ENCODE data around the gene AMTN.
"Not testable (repeated sequence)": the region's sequence is repeated elsewhere in the genome, so short reads cannot be mapped to it uniquely, and the experiment has no call there.

The AMTN gene

DNA sequence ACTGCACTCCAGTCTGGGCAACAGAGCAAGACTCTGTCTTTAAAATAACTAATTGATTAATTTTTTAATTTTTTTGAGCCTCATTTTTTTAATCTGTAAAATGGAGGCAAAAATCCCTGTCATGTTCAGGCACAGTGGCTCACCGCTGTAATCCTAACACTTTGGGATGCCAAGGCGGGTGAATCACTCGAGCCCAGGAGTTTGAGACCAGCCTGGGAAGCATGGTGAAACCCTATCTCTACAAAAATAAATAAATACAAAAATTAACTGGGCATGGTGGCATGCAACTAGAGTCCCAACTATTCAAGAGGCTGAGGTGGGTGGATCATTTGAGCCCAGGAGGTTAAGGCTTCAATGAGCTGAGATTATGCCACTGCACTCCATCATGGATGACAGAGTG lies 15.4 kb downstream of the AMTN start:
- Mint-ChIP-seq H3K27ac (no peak overlapping the region), H3K27me3 (peaks cover 11% of the 10 kb centered on the region), H3K4me1 (no peaks in the 10 kb centered on the region), H3K36me3 (no peaks in the 10 kb centered on the region), H3K9me3 (no peaks in the 10 kb centered on the region), H3K4me3 (no peak overlapping the region)
- ATAC-seq, result no peak

DNA sequence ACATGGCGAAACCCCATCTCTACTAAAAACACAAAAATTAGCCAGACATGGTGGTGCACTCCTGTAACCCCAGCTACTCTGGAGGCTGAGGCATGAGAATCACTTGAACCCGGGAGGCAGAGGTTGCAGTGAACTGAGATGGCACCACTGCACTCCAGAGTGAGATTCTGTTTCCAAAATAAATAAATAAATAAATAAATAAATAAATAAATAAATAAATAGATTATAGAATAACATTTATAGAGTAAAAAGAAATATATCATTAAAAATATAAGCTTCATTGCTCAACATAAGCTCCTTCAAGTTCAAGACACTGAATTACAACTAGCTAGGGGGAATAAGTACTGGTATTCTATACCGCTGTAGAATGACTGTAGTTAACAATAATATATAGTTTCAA lies 16.5 kb downstream of the AMTN start:
- H3K36me3 Mint-ChIP-seq, H3K9me3 Mint-ChIP-seq, ATAC-seq, H3K4me3 Mint-ChIP-seq, H3K4me1 Mint-ChIP-seq, H3K27ac Mint-ChIP-seq: not testable (repeated sequence)
- H3K27me3 Mint-ChIP-seq, result peaks cover 11% of the 10 kb centered on the region

DNA sequence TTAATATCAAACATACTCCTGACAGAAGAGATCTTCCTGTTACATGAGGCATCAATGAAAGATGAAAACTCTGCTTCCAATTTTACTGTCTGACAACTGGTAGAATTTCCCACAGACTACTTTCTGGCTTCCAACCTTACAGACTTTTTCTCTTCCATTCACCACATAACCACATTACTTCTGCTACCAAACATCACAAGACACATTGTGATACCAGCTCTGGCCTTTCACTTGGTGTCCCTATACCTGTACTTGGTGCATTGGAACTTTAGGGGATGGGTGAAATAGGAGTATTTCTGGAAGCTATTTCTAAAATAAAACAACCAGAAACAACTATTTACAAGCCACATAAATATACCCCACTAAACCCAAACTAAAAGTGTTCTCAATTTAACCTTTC lies 20.5 kb downstream of the AMTN start:
- no peak for ATAC-seq
- Mint-ChIP-seq H3K27me3 (no peaks in the 10 kb centered on the region), H3K27ac (no peak overlapping the region), H3K36me3 (no peaks in the 10 kb centered on the region), H3K4me1 (no peaks in the 10 kb centered on the region), H3K4me3 (no peak overlapping the region), H3K9me3 (no peaks in the 10 kb centered on the region)

DNA sequence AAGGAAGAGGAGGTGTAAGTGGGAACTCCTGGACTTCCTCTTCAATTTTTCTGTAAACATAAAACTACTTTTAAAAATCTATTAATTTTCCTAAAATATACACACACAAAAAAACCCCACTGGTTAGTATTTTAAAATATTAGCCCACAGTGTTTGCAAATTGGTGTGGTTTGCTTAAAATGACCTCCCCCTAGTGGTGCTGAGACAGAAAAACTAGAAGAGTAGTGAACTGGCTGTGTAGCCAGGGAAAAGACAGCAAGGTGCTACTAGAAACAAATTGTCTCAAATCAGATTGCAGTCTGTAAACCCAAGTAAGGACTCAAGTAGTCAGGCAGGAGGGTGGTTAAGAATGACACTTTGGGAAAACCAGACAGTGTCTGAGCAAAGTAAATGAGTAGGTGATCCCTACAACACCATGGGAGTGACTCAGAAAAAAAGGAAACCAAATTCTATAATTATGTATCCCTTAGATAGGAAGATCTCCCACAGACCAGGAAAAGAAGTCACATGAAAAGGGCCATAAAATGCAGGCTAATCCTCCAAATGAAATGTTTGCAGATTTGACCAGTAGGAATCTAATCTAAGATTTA lies 26.0 kb downstream of the AMTN start:
- Mint-ChIP-seq H3K4me1 (no peaks in the 10 kb centered on the region), H3K27ac (no peak overlapping the region), H3K9me3 (no peaks in the 10 kb centered on the region), H3K36me3 (no peaks in the 10 kb centered on the region), H3K4me3 (no peak overlapping the region), H3K27me3 (peaks cover 15% of the 10 kb centered on the region)
- no peak for ATAC-seq

DNA sequence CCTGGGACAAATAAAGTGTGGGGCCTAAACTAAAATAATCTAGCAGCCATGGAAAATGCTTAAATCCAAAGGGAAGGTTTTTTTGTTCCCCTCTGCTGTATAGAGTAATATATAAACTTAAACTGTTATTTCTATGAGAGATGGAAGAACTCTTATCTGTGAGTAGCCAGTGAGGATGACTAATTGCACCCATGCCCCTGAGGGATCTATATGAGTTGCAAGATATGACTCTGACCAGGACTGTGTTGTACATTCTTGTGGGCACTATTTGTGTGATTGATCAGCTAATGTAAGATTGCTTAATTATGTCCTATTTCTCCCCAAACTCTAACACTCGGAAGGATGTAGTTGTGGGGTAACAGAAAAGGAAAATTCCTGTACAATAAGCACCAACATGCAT lies 38.5 kb downstream of the AMTN start:
- no peak overlapping the region for H3K27ac Mint-ChIP-seq
- H3K27me3 Mint-ChIP-seq, result peaks cover 1% of the 10 kb centered on the region
- no peaks in the 10 kb centered on the region for H3K9me3 Mint-ChIP-seq

DNA sequence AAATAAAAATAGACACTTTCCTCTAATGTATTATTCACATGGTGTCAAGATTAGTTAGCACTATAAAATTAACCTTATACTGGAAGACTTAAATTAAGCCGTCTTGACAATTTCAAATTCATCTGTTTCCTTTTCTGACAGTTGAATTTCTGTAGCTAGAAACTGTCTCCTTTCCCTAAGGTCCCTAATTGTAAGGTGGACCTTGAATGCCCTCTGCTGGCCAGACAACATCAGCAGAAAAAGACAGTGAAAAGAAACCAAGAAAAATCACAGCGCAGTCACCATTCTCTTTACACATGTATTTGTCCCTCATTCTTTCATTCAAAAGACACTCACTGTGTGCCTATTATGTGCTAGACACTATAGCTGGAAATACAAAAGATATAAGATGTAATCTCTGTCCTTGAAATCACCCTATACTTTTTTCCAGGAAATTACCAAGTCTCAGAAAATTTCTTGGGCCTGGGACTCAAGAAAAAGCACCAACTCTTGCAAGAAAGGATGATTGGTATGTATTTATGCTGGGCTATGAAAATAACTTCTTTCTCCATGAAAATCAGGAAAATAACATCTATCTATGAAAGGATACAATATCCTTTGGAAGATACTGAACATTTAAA lies 41.0 kb downstream of the AMTN start:
- H3K27me3 Mint-ChIP-seq, result no peaks in the 10 kb centered on the region
- no peaks in the 10 kb centered on the region for H3K9me3 Mint-ChIP-seq
- no peak overlapping the region for H3K27ac Mint-ChIP-seq
- no peak overlapping the region for H3K4me3 Mint-ChIP-seq
- no peak for ATAC-seq
- no peaks in the 10 kb centered on the region for H3K36me3 Mint-ChIP-seq
- no peaks in the 10 kb centered on the region for H3K4me1 Mint-ChIP-seq

More for the DNA sequence above, 38.5 kb downstream of the AMTN start:
- Mint-ChIP-seq H3K4me1 (no peaks in the 10 kb centered on the region), H3K4me3 (no peak overlapping the region), H3K36me3 (no peaks in the 10 kb centered on the region)
- ATAC-seq, result no peak

DNA sequence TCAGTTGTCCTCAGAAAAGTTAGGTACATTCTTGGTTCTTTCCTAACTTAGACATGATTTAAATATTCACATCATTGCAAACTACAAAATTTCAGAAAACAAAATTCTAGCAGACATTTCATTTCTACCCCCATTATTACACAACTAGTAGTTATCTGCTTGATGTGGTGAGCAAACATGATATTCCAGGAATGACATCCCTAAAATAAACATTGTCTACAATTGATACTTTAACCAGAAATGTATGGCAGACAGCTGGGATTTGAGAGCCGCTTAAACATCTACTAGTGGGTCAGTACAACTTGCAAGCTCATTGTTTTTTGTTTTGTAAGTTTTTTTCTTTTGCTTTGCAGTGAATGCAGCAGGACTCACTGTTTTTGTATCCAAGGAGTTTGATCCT lies 41.6 kb downstream of the AMTN start:
- Mint-ChIP-seq H3K4me3 (no peak overlapping the region), H3K27me3 (no peaks in the 10 kb centered on the region), H3K4me1 (no peaks in the 10 kb centered on the region), H3K27ac (no peak overlapping the region), H3K36me3 (no peaks in the 10 kb centered on the region), H3K9me3 (no peaks in the 10 kb centered on the region)
- no peak for ATAC-seq

DNA sequence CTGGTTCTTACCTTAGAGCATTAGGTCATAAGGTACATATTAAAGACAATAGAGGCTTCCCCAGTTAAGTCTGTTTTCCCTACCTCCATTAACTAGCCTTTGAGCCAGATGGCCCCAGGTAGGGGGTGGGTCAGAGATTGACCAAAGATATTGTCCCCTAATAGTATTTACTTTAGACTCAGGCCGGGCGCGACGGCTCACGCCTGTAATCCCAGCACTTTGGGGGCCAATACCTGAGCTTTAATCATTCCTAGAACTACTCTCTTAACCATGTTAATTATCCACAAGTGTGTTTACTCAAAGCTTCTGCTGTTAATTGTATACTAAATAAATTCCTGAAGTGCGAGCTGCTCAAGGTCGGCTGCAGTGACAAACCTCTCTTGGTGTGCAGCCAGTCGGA lies 45.7 kb downstream of the AMTN start:
- Mint-ChIP-seq H3K4me1 (no peaks in the 10 kb centered on the region), H3K9me3 (peaks cover 4% of the 10 kb centered on the region), H3K36me3 (no peaks in the 10 kb centered on the region), H3K4me3 (no peak overlapping the region), H3K27me3 (no peaks in the 10 kb centered on the region), H3K27ac (no peak overlapping the region)
- ATAC-seq, result no peak

DNA sequence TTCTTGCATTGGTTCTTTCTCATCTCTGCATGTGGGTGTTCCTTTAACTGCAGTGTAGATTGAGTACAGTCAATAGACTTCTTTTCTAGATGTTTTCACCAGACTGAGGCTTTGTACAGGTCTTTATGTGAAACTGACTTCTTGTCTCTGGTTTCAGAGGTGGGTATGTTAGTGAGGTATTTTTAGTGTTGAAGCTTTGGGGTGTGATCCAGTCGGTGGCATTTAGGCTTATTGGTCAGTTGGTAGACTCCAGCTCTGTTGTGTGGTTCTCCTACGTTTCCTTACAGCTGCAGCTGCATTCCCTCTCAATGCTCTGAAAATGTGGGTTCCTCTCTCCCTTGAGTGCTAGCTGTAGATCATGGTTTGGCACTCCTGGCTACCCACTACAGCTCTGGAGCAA lies 52.4 kb downstream of the AMTN start:
- Mint-ChIP-seq H3K4me3 (no peak overlapping the region), H3K27me3 (peaks cover 30% of the 10 kb centered on the region), H3K36me3 (no peaks in the 10 kb centered on the region), H3K27ac (no peak overlapping the region), H3K4me1 (no peaks in the 10 kb centered on the region), H3K9me3 (peaks cover 13% of the 10 kb centered on the region)
- no peak for ATAC-seq

DNA sequence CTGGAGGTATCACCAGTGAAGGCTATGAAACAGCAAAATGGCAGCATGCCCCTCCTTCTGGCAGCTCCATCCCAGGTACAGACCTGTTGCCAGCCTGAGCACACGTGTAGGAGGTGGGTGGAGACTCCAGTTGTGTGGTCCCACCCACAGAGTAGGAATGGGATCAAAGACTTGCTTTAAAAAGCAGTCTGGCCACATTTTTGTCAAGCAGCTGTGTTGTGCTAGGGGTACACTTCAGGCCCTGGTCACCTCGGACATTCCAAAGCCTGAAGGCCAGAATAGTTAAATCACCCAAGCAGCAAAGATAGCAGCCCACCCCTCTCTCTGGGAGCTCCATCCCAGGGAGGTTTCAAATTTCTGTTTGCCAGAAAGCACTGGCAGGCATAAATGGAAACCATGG lies 53.4 kb downstream of the AMTN start:
- Mint-ChIP-seq H3K36me3 (no peaks in the 10 kb centered on the region), H3K27me3 (peaks cover 30% of the 10 kb centered on the region), H3K4me3 (no peak overlapping the region), H3K27ac (no peak overlapping the region), H3K9me3 (peaks cover 9% of the 10 kb centered on the region), H3K4me1 (no peaks in the 10 kb centered on the region)
- no peak for ATAC-seq

DNA sequence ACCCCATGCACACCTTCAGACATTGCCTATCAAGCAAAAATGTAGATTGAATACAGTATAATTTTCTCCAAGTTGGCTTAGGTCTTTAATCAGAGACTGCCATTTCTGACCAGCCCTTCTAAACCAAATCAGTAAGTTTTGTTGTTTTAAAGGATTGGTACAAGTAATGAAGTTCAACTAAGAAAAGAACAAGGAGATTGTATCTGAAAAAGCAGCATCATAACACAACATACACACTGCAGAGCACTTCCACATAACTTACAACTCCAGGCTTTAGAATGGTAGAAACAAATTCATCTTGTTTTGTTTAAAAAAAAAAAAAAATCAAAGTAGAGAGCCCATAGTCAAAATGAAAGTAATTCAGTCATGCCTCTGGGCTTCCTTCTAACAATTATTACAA lies 57.6 kb downstream of the AMTN start:
- Mint-ChIP-seq H3K27ac (no peak overlapping the region), H3K36me3 (no peaks in the 10 kb centered on the region), H3K9me3 (no peaks in the 10 kb centered on the region), H3K4me1 (no peaks in the 10 kb centered on the region), H3K4me3 (no peak overlapping the region), H3K27me3 (peaks cover 19% of the 10 kb centered on the region)
- no peak for ATAC-seq

DNA sequence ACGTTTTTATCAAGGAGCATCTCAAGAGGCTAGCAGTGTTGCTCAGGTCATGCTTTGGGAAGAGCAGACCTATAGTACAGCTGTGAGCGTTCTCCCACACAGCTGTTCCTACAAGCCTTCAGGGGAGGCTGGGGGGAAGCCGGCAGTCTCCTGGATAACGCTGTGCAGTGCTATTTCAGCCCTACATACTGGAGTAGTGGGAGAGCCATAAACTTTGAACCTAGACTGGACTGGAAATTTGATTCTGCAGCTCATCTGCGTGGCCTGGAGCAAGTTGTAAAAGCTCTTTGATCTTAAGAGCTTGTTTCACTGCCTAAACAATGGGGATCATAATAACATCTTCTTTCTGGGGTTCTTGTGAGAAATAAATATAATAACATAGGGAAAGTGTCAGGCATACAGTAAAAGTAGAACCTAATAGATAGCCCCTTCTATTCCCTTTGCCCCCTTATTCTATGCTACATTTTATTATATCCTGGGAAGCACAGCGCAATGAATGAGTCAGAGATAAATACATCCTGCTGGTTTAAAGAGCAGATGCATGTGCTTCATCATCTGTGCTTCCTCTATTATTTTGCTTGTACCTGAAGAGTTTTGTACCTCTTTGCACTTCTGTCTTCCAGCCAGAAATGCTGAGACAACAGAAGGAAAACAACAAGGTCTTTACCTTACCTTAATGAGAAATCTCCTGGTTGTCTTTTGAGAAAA lies 59.0 kb downstream of the AMTN start:
- Mint-ChIP-seq H3K36me3 (no peaks in the 10 kb centered on the region), H3K27me3 (peaks cover 9% of the 10 kb centered on the region), H3K9me3 (no peaks in the 10 kb centered on the region), H3K4me1 (no peaks in the 10 kb centered on the region), H3K4me3 (no peak overlapping the region), H3K27ac (no peak overlapping the region)
- ATAC-seq, result no peak

DNA sequence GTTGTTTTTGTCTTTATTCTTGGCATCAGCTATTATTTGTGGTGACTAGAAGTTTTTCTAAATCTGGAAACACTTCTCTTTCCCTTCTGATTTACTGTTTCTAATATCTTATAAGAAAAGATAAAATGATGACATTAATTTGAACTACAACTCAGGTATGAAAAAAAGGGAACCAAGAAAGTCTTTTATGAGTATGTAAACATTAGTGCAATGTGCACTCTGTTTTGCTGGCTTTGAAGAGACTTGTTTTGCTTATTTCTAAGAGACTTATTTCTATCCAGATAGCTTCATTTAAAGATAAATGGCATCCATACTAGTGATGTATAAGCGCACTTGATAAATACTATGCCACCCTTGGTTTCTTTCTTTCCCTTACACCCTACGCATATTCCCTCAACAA lies 63.6 kb downstream of the AMTN start:
- Mint-ChIP-seq H3K4me1 (no peaks in the 10 kb centered on the region), H3K9me3 (no peaks in the 10 kb centered on the region), H3K36me3 (no peaks in the 10 kb centered on the region), H3K27me3 (peaks cover 7% of the 10 kb centered on the region), H3K27ac (no peak overlapping the region), H3K4me3 (no peak overlapping the region)
- ATAC-seq, result no peak
